HG02642 (cell line): ENCODE measurements around the gene FRMD4A.

Experiments used
- ATAC-seq: cut with Tn5 transposase; IDR thresholded peaks from one replicate; pipeline ENCODE4 v1.9.1; 2021; ENCODE audit warnings: mild to moderate bottlenecking; ENCODE audit not compliant: unreplicated experiment, poor library complexity

Gene FRMD4A

GRCh38 chr10:14296065-14296709 is 34.5 kb downstream of the FRMD4A start:
- no peak for ATAC-seq

GRCh38 chr10:14294347-14295059 is 36.2 kb downstream of the FRMD4A start:
- ATAC-seq, result no peak

GRCh38 chr10:14293526-14293925 is 37.2 kb downstream of the FRMD4A start:
- no peak for ATAC-seq

- ATAC-seq, result no peak
These were observed 39.4 kb downstream of the FRMD4A start for GRCh38 chr10:14291296-14291695.

GRCh38 chr10:14285941-14286560 is 44.7 kb downstream of the FRMD4A start:
- no peak for ATAC-seq

GRCh38 chr10:14282276-14282675 is 48.4 kb downstream of the FRMD4A start:
- ATAC-seq, result no peak

GRCh38 chr10:14278533-14278932 is 52.2 kb downstream of the FRMD4A start:
- no peak for ATAC-seq

- ATAC-seq, result no peak
These were observed 54.5 kb downstream of the FRMD4A start for GRCh38 chr10:14276210-14276609.

- no peak for ATAC-seq
These were observed 59.1 kb downstream of the FRMD4A start for GRCh38 chr10:14271621-14272020.

GRCh38 chr10:14270370-14270769 is 60.4 kb downstream of the FRMD4A start:
- ATAC-seq, result no peak

GRCh38 chr10:14265709-14266108 is 65.0 kb downstream of the FRMD4A start:
- no peak for ATAC-seq

- ATAC-seq, result no peak
These were observed 67.8 kb downstream of the FRMD4A start for GRCh38 chr10:14262836-14263425.

- ATAC-seq, result no peak
These were observed 69.4 kb downstream of the FRMD4A start for GRCh38 chr10:14261336-14261735.

- ATAC-seq, result no peak
These were observed 70.8 kb downstream of the FRMD4A start for GRCh38 chr10:14259696-14260566.

- ATAC-seq, result no peak
These were observed 76.4 kb downstream of the FRMD4A start for GRCh38 chr10:14254368-14254767.

- no peak for ATAC-seq
These were observed 77.0 kb downstream of the FRMD4A start for GRCh38 chr10:14253711-14254110.

GRCh38 chr10:14253079-14253478 is 77.6 kb downstream of the FRMD4A start:
- ATAC-seq, result no peak

GRCh38 chr10:14250496-14251076 is 80.1 kb downstream of the FRMD4A start:
- no peak for ATAC-seq

GRCh38 chr10:14247377-14248116 is 83.2 kb downstream of the FRMD4A start:
- no peak for ATAC-seq
